HG03457 (cell line): Measurements from ENCODE around the gene MORN3.
"Not testable (repeated sequence)": the region's sequence is repeated elsewhere in the genome, so short reads cannot be mapped to it uniquely, and the experiment has no call there.

Source experiments
- ATAC-seq: cut with Tn5 transposase; IDR thresholded peaks from one replicate; pipeline ENCODE4 v1.9.1; 2021; ENCODE audit warnings: moderate number of reproducible peaks; ENCODE audit not compliant: unreplicated experiment

Gene MORN3

DNA sequence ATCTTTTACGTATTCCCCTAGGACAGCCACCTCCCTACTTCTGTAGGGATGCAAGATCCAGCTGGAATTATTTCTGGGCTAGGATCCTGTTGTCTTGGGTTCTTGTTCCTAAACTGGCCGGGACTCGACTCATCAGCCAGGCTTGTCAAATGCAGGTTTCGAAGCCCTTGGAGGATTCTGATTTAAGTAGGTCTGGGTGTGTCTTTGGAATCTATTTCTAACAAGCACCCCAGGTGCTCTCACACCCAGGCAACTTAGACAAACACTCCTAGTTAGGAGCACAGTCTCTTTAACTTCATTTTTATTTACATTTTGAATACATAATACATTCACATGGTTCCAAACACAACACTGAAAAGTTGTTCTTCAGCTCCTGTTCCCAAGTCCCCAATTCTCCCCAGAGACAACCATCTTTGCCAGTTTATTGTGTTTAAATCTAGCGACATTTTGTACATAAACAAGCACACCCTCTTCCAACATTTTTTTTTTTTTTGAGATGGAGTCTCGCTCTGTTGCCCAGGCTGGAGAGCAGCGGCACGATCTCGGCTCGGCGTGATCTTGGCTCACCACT lies 20.9 kb downstream of the MORN3 start:
- no peak for ATAC-seq

DNA sequence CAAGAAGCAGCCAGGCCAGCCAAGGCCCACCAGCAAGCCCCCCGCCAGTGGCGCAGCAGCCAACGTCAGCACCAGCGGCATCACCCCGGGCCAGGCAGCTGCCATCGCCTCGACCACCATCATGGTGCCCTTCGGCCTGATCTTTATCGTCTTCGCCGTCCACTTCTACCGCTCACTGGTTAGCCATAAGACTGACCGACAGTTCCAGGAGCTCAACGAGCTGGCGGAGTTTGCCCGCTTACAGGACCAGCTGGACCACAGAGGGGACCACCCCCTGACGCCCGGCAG lies 28.2 kb downstream of the MORN3 start:
- ATAC-seq, result no peak

DNA sequence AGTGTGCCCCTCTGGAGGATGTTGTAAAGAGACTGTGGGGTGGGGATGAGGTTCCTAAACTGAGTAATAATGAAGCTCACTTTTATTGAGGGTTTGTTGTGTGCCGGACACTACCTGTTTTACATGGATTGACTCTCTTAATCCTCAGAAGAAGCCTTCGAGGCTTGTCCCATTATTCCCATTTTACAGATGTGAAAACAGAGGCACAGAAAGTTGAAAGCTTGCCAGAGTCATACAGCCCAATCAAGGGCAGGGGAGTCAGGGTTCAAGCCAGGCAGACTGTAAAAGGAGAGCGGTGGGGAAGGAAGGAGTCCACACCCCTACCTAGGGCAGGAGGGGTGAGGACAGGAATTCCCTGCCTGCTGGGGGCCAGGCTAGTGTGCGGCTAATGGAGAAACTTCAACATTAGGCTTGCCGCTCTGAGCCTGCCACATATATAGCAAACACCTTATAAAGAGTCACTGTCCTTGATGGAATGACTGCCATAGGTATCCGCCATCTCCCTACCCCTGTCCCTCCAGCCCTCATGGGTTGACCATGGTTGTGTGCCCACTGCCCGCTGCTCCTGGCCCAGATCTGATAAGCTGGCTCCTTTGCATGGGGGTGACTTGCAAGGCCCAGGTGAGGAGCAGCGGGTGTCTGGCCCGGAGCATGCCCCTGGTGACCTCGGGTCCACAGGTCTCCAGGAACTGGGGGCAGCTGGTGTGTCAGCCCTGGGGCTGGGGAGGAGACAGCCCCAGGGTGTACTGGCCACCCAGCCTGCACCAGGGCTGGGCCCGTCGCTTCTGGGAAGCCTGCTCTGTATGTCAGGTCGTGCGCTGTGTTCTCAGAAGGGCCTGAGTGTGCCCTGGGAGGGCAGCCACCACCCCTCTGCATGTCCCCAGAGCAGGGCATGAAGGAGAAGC lies 30.9 kb downstream of the MORN3 start:
- ATAC-seq, result no peak

DNA sequence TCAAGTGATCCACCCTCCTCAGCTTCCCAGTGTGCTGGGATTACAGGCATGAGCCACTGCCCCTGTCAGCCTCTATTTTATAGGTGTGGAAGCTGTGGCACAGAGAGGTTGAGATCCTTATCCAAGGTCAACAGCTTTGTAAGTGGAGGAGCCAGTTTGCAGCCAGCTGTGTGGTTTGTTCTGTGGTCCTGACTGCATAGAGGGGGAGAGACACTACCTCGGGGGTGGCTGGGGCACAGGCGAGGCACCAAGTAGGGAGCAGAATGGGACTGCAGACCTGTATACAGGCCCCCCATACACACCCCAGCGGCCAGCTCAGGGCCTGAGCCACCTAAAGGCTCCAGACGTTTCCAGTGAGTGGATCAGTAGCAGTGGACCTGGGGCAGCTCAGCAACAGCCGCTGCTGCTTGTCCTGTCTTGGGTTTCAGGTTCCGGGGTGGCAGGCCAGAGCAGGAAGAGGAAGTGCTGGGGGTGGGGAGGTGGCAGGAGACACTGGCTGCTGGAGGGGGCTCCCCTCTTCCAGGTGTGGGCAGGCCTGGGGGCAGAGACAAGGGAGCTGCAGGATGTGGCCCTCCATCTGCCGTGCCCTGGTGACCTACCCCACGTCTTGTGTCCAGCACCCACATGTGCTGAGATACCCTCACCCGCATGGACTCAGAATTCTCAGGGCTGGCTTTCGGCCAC lies 32.1 kb downstream of the MORN3 start:
- no peak for ATAC-seq

DNA sequence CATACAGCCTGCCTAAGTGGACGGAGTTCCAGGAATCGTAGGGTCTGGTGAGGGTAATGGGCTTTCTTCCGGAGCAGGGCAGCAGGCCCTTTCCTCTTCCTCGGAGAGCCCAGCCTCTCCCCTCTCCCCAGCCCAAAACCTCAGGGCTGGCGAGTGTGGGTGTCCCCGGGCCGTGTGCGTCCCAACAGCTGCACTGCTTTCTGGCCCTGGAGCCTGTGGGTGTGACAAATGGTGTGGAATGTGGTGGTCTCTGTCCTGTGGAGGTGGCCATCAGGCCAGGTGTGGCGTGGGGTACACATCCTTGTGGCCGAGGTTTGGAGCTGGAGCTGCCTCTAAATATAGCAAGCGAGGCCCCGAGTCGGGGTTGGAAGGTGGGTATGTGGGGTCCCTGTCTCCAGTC lies 34.6 kb downstream of the MORN3 start:
- ATAC-seq, result no peak

DNA sequence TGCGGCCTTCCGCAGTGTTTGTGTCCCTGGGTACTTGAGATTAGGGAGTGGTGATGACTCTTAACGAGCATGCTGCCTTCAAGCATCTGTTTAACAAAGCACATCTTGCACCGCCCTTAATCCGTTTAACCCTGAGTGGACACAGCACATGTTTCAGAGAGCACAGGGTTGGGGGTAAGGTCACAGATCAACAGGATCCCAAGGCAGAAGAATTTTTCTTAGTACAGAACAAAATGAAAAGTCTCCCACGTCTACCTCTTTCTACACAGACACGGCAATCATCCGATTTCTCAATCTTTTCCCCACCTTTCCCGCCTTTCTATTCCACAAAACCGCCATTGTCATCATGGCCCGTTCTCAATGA lies 35.6 kb downstream of the MORN3 start:
- not testable (repeated sequence) for ATAC-seq

DNA sequence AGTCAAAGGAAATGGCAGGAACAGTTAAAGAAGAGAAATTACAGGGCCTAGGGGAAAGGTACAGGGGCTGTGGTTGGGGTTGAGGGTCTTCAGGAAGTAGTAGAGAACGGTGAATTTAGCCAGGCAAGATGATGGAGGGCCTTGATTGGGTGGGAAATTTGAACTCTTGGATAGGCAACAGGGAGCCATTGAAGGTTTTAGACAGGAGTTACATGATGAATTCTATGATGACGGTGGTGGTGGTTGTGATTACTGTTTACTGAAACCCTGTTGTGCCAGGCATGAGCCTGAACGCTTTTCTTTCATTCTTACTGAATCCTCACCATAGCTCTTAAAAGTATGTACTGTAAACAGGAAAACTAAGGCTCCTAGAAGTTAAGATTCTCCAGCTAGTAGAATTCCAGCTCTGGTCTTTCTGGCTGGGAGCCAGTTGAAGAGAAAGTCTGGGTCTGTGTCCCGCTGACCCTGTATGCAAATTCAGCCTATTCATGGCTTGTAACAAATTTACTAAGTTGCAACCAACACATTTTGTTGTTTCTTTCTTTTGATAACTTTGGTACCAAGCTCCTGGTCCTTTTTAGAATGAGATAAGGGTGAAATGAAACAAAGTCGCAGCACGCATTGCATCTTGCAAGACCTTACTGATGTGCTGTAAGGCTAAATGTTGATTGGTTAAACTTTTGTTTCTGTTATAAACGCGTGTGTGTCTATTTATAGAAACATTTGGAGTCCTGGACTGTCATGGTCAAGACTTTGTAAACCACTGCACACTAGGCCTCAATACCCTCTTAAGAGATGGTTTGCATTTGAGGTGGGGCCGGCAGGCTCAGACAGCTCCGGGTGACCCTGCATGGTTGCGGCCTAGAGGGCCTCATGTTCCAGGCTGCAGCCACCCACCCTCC lies 37.1 kb downstream of the MORN3 start:
- ATAC-seq, result no peak

DNA sequence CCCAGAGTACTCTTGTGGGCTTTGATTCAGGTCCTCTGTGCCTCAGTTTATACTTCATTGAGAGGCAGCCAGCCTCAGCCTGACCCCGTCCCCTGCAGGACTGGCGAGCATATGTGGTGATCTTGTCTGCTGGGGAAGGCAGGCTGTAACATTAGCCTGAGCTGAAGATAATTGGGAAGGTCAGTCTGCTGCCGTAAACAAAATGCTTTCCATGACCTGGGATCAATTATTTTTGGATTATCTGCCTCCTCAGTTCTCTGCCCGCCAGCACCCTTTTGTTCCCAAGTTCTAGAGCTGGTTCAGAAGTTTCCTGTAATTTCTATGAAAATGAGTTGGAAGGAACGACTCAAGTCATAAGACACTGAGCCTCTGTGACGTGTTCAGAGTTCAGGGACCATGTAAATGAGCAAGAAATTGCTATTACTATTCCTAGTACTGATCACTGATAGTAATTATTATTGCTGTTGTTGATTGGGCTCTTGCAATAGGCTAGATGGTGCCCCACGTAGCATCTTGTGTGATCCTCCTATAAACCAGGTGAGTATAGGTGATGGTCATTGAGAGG lies 38.6 kb downstream of the MORN3 start:
- ATAC-seq, result no peak

DNA sequence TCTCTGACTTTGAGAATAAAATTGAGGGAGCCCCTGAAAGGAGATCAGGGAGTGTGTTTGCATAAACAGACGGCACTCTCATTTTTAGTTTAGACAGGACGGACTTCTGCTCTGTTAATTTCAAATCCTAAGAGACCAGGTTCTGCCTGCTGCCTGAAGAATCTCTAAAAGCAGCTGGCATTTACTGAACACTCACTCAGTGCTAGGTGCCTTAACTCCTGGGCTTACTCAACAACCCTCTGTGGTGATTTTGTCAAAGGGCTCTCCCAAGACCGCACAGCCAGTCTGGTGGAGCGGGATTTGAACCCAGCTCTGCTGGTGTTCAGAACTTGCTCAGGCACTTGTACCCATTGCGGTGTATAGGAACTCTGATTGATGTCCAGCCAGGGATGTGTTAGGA lies 40.9 kb downstream of the MORN3 start:
- no peak for ATAC-seq

DNA sequence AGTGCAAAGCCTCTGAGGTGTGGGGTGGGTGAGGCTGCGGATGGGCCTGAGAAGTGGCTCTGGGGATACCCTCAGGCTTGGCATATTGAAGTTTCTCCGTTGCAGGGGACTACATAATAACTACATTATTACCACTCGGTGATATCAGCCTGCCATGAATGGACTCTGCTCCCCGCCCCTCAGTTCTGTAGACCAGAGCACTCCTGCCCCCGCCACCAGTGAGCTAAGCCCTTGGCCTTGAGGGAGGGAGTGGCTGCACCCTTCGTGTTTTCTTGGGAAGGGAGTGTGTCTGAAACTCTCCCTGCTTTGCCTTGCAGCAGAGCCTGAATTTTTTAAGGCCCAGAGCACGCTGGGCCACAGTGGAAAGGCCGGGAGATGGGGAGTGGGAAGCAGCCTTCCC lies 41.4 kb downstream of the MORN3 start:
- ATAC-seq, result no peak

DNA sequence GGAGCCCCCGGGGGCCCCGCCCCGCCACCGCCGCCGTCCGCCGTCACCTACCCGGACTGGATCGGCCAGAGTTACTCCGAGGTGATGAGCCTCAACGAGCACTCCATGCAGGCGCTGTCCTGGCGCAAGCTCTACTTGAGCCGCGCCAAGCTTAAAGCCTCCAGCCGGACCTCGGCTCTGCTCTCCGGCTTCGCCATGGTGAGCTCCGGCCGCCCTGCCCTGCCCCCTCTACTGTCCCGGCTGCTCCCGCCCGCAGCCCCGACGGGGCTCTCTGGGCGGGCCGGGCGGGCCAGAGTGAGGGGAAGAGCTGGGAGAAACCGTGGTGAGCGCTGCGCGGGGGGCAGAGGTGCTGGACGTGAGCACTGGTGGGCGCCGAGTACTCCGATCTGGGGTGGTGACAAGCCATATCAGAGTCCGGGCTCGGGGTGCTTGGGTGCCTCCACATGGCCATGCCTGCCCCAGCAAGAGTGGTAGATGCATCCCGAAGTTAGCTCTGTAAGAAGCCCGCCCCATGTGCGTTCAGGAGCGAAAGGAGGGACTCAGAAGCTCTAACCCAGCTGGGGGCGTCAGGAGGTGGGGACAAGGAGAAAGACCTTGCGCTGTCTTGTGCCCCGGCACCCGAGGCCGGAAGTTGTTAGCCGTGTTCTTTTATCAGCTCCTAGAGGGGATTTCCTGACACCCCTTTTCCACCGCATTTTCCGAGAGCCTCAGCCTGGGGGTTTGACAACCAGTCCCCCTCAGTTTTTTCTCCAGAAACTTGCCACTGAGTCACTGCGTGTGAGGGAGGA lies 42.4 kb downstream of the MORN3 start:
- peak; percentile 24 for ATAC-seq

DNA sequence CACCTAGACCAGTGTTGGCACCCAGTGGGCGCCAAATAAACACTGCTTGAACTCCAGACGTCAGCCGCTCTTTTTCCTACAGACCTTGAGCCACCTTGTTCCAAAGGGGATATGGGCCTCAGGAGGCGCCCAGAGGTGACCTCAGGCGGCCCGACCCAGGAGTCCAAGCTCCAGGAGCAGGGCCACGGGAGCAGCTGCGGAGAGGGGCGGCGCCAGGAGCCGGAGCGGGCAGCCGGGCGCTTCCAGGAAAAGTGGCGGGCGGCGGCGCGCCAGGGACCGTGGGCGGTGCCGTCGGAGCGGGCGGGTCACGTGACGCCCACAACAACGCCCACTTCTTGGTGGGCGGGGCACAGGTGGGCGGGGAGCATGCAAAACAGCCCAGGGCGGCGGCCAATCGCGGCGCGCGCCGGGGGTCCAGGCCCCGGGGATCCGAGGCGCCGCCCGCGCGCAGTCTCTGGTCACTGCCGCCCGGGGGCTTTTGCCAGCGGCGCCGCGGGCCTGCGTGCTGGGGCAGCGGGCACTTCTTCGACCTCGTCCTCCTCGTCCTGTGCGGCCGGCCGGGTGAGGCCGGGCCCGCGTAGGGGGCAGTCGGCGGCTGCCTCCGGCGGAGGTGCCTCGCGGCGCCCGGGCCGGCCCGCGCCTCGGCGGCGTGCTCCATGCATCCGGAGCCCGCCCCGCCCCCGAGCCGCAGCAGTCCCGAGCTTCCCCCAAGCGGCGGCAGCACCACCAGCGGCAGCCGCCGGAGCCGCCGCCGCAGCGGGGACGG lies 43.2 kb downstream of the MORN3 start, which contains the start of gene ORAI1:
Gene ORAI1 (plus strand): TSS at position 444 of the 766 bp plus-strand sequence.
- ATAC-seq, result peak; percentile 42

DNA sequence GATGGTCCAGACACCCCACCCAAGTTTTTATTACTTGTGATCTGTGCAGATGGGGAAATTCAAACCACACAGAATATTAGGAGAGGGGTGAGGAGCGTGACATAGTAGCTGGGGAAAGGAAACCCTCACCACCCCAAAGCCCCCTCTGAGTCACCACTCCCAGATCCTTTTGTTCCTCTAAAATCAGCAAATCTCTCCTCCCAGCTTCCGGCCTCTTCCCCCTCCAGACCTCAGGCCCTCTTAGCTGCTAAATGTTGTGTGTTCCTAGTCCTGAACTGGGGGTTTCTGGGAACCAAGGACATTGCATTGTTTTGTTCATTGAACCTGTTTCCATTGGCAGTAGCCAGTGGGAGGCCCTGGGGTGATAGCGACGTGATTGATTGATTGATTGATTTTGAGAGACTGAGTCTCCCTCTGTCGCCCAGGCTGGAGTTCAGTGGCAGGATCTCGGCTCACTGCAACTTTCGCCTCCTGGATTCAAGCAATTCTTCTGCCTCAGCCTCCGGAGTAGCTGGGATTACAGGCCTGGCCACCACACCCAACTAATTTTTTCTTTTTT lies 49.0 kb downstream of the MORN3 start:
- no peak for ATAC-seq

DNA sequence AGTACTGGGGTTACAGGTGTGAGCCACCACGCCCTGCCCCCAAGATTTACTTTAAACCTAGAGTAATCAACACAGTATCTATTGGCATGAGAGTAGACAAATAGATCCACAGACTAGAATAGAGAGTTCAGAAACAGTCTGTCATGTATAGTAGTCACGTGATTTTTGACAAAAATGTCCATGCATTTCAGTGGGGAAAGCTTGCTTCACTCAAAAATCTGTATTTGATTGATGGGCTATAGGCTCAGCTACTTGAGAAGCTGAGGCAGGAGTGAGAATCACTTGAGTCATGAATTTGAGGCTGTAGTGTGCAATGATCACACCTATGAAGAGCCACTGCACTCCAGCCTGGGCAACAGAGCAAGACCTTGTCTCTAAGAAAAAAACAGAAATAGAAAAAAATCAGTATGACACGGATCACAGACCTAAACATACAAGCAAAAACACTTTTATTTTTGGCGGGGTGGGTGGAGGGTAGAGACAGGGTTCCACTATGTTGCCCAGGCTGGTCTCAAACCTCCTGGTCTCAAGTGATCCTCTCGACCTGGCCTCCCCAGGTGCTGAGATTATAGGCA lies 50.7 kb downstream of the MORN3 start:
- ATAC-seq, result no peak

DNA sequence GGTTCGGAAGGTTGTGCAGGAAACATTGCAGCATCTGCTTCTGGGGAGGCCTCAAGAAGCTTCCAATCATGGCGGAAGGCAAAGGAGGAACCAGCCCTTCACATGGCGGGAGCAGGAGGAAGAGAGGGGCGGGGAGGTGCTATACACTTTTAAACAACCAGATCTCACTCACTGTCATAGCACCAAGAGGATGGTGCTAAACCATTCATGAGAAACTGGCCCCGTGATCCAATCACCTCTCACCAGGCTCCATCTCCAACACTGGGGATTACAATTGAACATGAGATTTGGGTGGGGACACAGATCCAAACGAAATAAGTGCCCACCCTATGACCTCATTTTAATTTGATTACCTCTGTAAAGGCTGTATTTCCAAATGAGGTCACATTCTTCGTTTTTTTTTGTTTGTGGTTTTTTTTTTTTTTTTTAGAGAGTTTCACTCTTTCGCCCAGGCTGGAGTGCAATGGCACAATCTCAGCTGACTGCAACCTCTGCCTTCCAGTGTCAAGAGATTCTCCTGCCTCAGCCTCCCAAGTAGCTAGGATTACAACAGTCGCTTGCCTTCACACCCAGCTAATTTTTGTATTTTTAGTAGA lies 54.5 kb downstream of the MORN3 start:
- no peak for ATAC-seq

DNA sequence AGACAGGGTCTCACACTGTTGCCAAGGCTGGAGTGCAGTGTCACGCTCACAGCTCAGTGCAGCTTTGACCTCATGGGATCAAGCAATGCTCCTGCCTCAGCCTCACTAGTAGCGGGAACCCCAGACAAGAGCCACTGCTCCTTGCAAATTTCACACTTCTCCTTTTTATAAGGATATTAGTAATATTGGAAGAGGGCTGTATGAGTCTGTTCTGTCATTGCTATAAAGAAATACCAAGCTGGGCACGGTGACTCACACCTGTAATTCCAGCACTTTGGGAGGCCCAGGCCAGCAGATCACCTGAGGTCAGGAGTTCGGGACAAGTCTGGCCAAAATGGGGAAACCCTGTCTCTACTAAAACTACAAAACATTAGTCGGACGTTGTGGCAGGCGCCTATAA lies 56.0 kb downstream of the MORN3 start:
- ATAC-seq, result no peak

DNA sequence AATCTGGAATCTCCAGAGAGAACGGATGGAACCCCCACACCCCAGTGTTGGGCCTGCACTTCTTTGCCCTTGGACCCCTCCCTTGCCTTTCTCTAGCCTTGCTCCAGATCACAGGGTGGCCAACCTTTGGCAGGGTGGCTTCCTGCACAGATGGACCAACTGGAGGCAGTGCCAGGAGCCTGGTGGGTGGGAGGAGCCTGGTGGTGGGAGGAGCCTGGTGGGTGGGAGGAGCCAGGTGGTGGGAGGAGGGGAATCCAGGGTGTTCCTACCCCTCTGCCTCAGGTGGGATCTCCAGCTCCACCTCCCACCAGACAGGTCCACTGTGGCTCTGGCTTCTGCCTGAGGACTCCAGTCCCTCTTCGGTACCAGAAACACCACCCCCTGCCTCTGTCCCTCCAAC lies 58.1 kb downstream of the MORN3 start:
- no peak for ATAC-seq
